ENCODE results near the gene LRRC52.

LRRC52 gene

GRCh38 chr1:165537356-165538109 is 6.3 kb upstream of the LRRC52 start:
- H3K79me2 ChIP-seq (ENCODE audit: low read length) = no peaks in the 10 kb centered on the region
- no peak overlapping the region for H2AFZ ChIP-seq (ENCODE audit: low read depth, low read length)
- no peak for TF ChIP-seq CTCF (IDR thresholded peaks at IDR 0.05; ENCODE audit: low read depth, low read length)
- no peak for TF ChIP-seq EZH2phosphoT487 (IDR thresholded peaks at IDR 0.05; ENCODE audit: low read depth)
- no peaks in the 10 kb centered on the region for H4K20me1 ChIP-seq (ENCODE audit: insufficient read depth, low read length)
- H3K4me2 ChIP-seq (ENCODE audit: low read length) = no peak overlapping the region
- H3K36me3 ChIP-seq (replicated peaks; ENCODE audit: low read depth, low read length) = no peaks in the 10 kb centered on the region
- peaks cover 73% of the 10 kb centered on the region for H3K27me3 ChIP-seq (ENCODE audit: low read depth, low read length)
- H3K4me1 ChIP-seq (ENCODE audit: low read length) = no peaks in the 10 kb centered on the region
- H3K27ac ChIP-seq (ENCODE audit: low read length) = no peak overlapping the region
- no peak overlapping the region for H3K9ac ChIP-seq (ENCODE audit: low read length)
- no peak overlapping the region for H3K4me3 ChIP-seq (ENCODE audit: low read length)
- H3K9me3 ChIP-seq (ENCODE audit: insufficient read depth, low read length) = no peaks in the 10 kb centered on the region

- H3K27ac ChIP-seq (ENCODE audit: low read length) = no peak overlapping the region
- H2AFZ ChIP-seq (ENCODE audit: low read depth, low read length) = no peak overlapping the region
- no peaks in the 10 kb centered on the region for H3K9me3 ChIP-seq (ENCODE audit: insufficient read depth, low read length)
- no peaks in the 10 kb centered on the region for H3K4me1 ChIP-seq (ENCODE audit: low read length)
- no peak overlapping the region for H3K4me3 ChIP-seq (ENCODE audit: low read length)
- TF ChIP-seq EZH2phosphoT487 (IDR thresholded peaks at IDR 0.05; ENCODE audit: low read depth) (no peak), CTCF (IDR thresholded peaks at IDR 0.05; ENCODE audit: low read depth, low read length) (no peak)
- no peak overlapping the region for H3K9ac ChIP-seq (ENCODE audit: low read length)
- H4K20me1 ChIP-seq (ENCODE audit: insufficient read depth, low read length) = no peaks in the 10 kb centered on the region
- H3K4me2 ChIP-seq (ENCODE audit: low read length) = no peak overlapping the region
- H3K27me3 ChIP-seq (ENCODE audit: low read depth, low read length) = peaks cover 68% of the 10 kb centered on the region
- no peaks in the 10 kb centered on the region for H3K79me2 ChIP-seq (ENCODE audit: low read length)
- H3K36me3 ChIP-seq (replicated peaks; ENCODE audit: low read depth, low read length) = no peaks in the 10 kb centered on the region
Measured at GRCh38 chr1:165539306-165539705, 4.5 kb upstream of the LRRC52 start.

GRCh38 chr1:165539908-165540307 is 3.9 kb upstream of the LRRC52 start:
- no peak overlapping the region for H3K4me2 ChIP-seq (ENCODE audit: low read length)

More at GRCh38 chr1:165539908-165540307, 3.9 kb upstream of the LRRC52 start:
- no peak overlapping the region for H2AFZ ChIP-seq (ENCODE audit: low read depth, low read length)
- no peaks in the 10 kb centered on the region for H3K9me3 ChIP-seq (ENCODE audit: insufficient read depth, low read length)
- H4K20me1 ChIP-seq (ENCODE audit: insufficient read depth, low read length) = no peaks in the 10 kb centered on the region
- no peak overlapping the region for H3K4me3 ChIP-seq (ENCODE audit: low read length)
- no peak for TF ChIP-seq CTCF (IDR thresholded peaks at IDR 0.05; ENCODE audit: low read depth, low read length)
- TF ChIP-seq EZH2phosphoT487 (IDR thresholded peaks at IDR 0.05; ENCODE audit: low read depth) = no peak
- no peaks in the 10 kb centered on the region for H3K4me1 ChIP-seq (ENCODE audit: low read length)
- H3K36me3 ChIP-seq (replicated peaks; ENCODE audit: low read depth, low read length) = no peaks in the 10 kb centered on the region
- no peaks in the 10 kb centered on the region for H3K79me2 ChIP-seq (ENCODE audit: low read length)
- no peak overlapping the region for H3K9ac ChIP-seq (ENCODE audit: low read length)
- H3K27me3 ChIP-seq (ENCODE audit: low read depth, low read length) = peaks cover 70% of the 10 kb centered on the region
- H3K27ac ChIP-seq (ENCODE audit: low read length) = no peak overlapping the region
